Progenitor cell of endocrine pancreas (in vitro differentiated cells): ENCODE results near the gene VILL. TPM values are rescaled to one million over a fixed set of nuclear protein-coding genes. Genes with fewer than 3 reads are reported as not detected.

ENCODE experiments used
- DNase-seq: peaks from one replicate; pipeline ENCODE4 v3.0.0; 2021; ENCODE audit warnings: low spot score; ENCODE audit not compliant: unreplicated experiment
- H3K27ac Mint-ChIP-seq: 2 replicates; pipeline ENCODE4 v1.8.0; 2021; ENCODE audit warnings: mild to moderate bottlenecking, moderate library complexity, mixed read lengths
- H3K27me3 Mint-ChIP-seq: 2 replicates; pipeline ENCODE4 v1.8.0; 2021; ENCODE audit warnings: mixed read lengths
- H3K36me3 Mint-ChIP-seq: 2 replicates; pipeline ENCODE4 v1.8.0; 2022; ENCODE audit warnings: mixed read lengths; ENCODE audit not compliant: insufficient read depth
- H3K4me1 Mint-ChIP-seq: 2 replicates; pipeline ENCODE4 v1.8.0; 2021; ENCODE audit warnings: low read depth, mixed read lengths
- H3K4me3 Mint-ChIP-seq: 2 replicates; pipeline ENCODE4 v1.8.0; 2021; ENCODE audit warnings: low read depth, mild to moderate bottlenecking, moderate library complexity, mixed read lengths
- H3K9me3 Mint-ChIP-seq: 2 replicates; pipeline ENCODE4 v1.8.0; 2021; ENCODE audit warnings: low read depth, mixed read lengths
- total RNA-seq: library from RNA; stranded (reverse); gene quantifications from 2 replicates; pipeline ENCODE4 v1.2.1, GENCODE V29; 2021
- TF ChIP-seq, protein P1 (sequence below): fragments of 200-600 bp; sonication (generic); IDR thresholded peaks from one replicate; pipeline ENCODE4 v1.5.0; 2021; ENCODE audit warnings: antibody characterized with exemption, mild to moderate bottlenecking; ENCODE audit not compliant: unreplicated experiment

Gene VILL
- total RNA-seq, 1 donor from 2014 or later: 6.8 TPM

DNA sequence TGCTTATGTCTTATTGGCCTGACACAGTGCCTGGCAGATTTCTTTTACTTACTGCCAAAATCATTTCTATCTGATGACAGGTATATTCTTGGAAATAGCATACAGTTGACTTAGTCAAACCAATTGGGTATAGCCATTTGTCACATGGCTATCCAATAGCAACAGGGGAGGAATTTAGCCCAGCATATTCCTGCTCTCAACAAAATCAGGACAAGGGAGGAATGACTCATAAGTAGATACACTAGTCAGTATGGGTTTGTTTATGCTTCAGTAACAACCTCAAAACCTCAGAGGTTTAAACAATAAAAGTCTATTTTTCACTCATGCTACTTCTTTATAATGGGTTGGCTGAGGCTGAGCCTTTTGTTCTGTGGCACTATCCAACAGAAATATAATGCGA is 38.0 kb upstream of the VILL start:
- no peak overlapping the region for H3K4me3 Mint-ChIP-seq
- H3K9me3 Mint-ChIP-seq: peaks cover 3% of the 10 kb centered on the region
- peaks cover 36% of the 10 kb centered on the region for H3K36me3 Mint-ChIP-seq
- TF ChIP-seq, protein P1, sequence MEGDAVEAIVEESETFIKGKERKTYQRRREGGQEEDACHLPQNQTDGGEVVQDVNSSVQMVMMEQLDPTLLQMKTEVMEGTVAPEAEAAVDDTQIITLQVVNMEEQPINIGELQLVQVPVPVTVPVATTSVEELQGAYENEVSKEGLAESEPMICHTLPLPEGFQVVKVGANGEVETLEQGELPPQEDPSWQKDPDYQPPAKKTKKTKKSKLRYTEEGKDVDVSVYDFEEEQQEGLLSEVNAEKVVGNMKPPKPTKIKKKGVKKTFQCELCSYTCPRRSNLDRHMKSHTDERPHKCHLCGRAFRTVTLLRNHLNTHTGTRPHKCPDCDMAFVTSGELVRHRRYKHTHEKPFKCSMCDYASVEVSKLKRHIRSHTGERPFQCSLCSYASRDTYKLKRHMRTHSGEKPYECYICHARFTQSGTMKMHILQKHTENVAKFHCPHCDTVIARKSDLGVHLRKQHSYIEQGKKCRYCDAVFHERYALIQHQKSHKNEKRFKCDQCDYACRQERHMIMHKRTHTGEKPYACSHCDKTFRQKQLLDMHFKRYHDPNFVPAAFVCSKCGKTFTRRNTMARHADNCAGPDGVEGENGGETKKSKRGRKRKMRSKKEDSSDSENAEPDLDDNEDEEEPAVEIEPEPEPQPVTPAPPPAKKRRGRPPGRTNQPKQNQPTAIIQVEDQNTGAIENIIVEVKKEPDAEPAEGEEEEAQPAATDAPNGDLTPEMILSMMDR: no peak
- DNase-seq: no peak
- peaks cover 7% of the 10 kb centered on the region for H3K4me1 Mint-ChIP-seq
- no peaks in the 10 kb centered on the region for H3K27me3 Mint-ChIP-seq
- no peak overlapping the region for H3K27ac Mint-ChIP-seq

GRCh38 chr3:37953226-37953625 is 37.4 kb upstream of the VILL start:
- Mint-ChIP-seq H3K27ac (no peak overlapping the region), H3K9me3 (peaks cover 3% of the 10 kb centered on the region), H3K27me3 (no peaks in the 10 kb centered on the region), H3K4me1 (peaks cover 12% of the 10 kb centered on the region), H3K36me3 (peaks cover 36% of the 10 kb centered on the region), H3K4me3 (no peak overlapping the region)
- DNase-seq: no peak
- TF ChIP-seq, protein P1: no peak

DNA sequence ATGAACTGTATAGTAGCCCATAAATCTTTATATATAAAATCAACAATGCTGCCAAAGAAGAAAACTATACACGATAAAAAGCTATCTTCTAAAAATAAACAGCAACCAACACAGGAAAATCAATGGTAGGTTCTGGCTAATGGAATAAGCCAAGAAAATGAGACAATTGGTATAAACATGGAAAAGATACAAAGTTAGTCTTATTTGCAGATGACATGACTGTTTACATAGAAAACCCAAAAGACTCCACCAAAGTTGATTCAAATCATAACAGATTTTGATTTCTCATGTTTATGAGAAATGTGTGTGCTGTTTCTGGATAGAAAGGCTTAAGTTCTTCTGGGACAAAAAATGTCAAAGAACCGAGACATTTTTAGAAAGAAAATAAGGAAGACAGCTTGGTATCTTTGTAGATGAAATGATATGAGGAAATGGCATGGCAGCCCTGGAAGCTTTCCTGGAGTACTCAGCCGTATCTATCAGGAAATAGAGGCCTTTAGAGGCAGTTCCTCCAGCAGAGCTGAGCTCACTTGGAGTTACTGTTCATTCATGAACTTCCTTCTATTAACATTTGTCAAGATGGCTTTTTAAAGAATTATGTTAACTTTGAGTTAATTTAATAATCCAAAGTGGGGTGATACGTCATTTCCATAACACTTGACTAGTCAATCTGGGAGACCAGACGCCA is 36.7 kb upstream of the VILL start:
- H3K4me3 Mint-ChIP-seq: no peak overlapping the region
- H3K36me3 Mint-ChIP-seq: peaks cover 33% of the 10 kb centered on the region
- no peak for DNase-seq
- H3K4me1 Mint-ChIP-seq: peaks cover 19% of the 10 kb centered on the region
- peaks cover 3% of the 10 kb centered on the region for H3K9me3 Mint-ChIP-seq
- H3K27me3 Mint-ChIP-seq: no peaks in the 10 kb centered on the region
- no peak overlapping the region for H3K27ac Mint-ChIP-seq
- TF ChIP-seq, protein P1: no peak

DNA sequence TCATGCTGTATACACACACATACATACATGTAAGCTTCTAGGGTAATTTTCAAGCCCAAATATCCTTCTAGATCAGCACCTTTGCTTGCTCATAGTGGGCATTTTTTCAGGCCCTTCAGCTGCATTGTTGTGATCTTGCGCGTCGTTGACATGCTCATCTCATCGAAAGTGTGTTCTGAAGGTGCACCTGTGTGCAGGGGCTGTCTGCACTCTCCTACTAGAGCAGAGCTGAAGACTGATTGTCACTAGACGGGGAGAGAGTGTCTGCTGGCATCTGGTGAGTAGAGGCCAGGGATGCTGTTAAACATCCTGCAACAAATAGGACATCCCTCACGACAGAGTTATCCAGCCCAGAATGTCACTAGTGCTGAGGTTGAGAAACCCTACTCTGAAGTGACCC is 35.7 kb upstream of the VILL start:
- Mint-ChIP-seq H3K4me3 (no peak overlapping the region), H3K27ac (no peak overlapping the region), H3K9me3 (peaks cover 3% of the 10 kb centered on the region), H3K27me3 (no peaks in the 10 kb centered on the region), H3K4me1 (peaks cover 25% of the 10 kb centered on the region), H3K36me3 (peaks cover 33% of the 10 kb centered on the region)
- DNase-seq: no peak
- TF ChIP-seq, protein P1: no peak

- Mint-ChIP-seq H3K27ac (peak overlapping the region; percentile 71), H3K36me3 (peaks cover 24% of the 10 kb centered on the region), H3K9me3 (peaks cover 3% of the 10 kb centered on the region), H3K27me3 (no peaks in the 10 kb centered on the region), H3K4me3 (no peak overlapping the region), H3K4me1 (peaks cover 26% of the 10 kb centered on the region)
- no peak for DNase-seq
- TF ChIP-seq, protein P1: no peak
Observed at GRCh38 chr3:37955918-37956707, 34.5 kb upstream of the VILL start.
